HG03439 (cell line): ENCODE results near the gene SHANK3.

ENCODE experiments used
- ATAC-seq: cut with Tn5 transposase; IDR thresholded peaks from one replicate; pipeline ENCODE4 v1.9.1; 2021; ENCODE audit warnings: mild to moderate bottlenecking, moderate library complexity; ENCODE audit not compliant: unreplicated experiment

The SHANK3 gene

GRCh38 chr22:50697667-50698506, 25.3 kb downstream of the SHANK3 start:
- no peak for ATAC-seq

DNA sequence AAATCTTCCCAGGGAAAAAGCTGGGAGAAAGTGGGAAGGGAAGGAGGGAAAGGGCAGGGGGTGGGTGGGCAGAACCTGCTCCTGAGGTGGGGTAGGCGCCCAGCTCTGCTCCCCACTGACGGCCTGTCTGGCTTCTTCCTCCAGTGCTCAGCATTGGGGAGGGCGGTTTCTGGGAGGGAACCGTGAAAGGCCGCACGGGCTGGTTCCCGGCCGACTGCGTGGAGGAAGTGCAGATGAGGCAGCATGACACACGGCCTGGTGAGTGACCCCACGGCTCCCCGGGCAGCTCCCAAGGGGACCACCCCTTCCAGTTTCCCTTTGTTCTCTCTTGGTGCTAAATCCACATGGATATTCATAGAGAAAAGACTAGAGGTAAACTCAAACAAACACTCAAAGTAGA, 25.9 kb downstream of the SHANK3 start:
- ATAC-seq = no peak

GRCh38 chr22:50699001-50699755, 26.6 kb downstream of the SHANK3 start:
- no peak for ATAC-seq

GRCh38 chr22:50699756-50700386, 27.2 kb downstream of the SHANK3 start:
- ATAC-seq = no peak

GRCh38 chr22:50700387-50701075, 27.9 kb downstream of the SHANK3 start:
- no peak for ATAC-seq

DNA sequence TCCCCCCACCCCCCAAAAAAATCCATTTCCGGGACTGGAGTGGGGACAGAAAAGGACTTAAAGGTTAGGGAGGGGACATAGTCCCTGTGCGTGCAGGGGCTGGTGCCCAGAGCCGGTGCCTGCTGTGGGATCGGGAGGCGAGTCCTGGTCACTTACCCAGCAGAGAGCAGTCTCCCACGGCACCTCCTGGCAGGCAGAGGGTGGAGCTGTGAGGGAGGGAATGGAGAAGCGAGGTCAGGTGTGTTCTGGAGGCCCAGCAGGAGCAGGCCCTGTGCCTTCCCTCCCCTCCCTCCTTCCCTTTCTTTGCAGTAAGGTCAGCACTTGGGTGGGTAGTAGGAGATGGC, 28.4 kb downstream of the SHANK3 start:
- ATAC-seq = no peak

DNA sequence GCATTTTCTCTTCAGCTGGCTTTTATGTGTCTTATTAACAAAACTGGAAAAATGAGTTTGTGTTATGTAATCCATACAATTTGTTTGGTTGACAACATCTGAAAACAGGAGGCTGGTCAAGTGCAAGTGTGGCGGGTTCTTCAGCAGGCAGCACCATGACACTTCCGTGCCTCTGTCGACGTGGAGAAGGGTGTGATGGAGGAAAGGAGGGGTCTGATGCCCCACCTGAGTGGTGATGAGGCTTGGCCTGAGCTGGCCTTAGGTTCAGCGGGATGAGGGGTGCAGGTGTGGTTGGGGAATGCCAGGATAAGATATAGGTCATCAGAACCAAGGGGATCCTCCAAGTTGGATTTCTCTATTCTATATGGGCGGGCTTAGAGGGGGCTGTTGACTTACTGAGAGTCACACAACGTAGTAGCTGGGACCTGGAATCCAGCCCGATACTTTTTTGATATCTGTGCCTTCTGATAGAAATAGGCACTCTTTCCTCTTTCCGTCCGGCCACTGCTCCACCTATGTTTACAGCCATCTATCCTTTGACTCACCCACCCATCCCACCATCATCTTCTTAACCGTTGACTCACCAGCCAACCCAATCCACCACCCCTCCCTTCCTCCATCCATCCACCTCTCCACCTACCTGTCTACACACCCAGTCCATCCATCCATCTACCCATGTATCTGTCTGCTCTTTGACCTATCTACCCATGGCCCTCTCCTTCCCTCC, 29.0 kb downstream of the SHANK3 start:
- ATAC-seq = no peak

GRCh38 chr22:50702261-50702671, 29.6 kb downstream of the SHANK3 start:
- ATAC-seq = no peak

- ATAC-seq = no peak
Observed at GRCh38 chr22:50702821-50703725, 30.4 kb downstream of the SHANK3 start.

GRCh38 chr22:50703726-50704509, 31.3 kb downstream of the SHANK3 start:
- no peak for ATAC-seq

DNA sequence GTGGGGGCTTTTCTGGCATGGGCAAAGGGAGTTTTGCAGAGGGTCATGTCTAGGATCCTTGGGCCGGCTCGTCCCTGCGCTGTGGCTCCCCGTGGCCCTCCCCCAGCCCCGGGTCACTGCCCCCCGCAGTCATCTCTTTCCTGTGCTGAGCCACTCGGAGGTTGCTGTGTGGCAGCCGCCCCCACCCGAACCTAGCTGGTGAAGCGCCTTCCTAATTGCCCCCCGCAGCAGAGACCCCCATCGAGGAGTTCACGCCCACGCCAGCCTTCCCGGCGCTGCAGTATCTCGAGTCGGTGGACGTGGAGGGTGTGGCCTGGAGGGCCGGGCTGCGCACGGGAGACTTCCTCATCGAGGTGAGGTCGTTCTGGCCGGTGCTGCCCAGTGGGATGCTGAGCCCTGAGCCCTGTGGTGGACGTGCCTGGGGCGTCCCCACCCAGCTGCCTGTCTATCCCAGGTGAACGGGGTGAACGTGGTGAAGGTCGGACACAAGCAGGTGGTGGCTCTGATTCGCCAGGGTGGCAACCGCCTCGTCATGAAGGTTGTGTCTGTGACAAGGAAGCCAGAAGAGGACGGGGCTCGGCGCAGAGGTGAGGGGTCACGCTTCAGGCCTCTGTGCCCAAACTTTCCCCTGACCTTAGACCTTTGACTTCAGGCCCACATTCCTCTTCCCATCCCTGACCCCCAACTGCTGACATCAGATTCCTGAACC, 32.0 kb downstream of the SHANK3 start:
- ATAC-seq = no peak

- no peak for ATAC-seq
Observed at GRCh38 chr22:50705219-50705691, 32.6 kb downstream of the SHANK3 start.

GRCh38 chr22:50705851-50706351, 33.3 kb downstream of the SHANK3 start:
- ATAC-seq = no peak

GRCh38 chr22:50706481-50707125, 34.0 kb downstream of the SHANK3 start:
- no peak for ATAC-seq

DNA sequence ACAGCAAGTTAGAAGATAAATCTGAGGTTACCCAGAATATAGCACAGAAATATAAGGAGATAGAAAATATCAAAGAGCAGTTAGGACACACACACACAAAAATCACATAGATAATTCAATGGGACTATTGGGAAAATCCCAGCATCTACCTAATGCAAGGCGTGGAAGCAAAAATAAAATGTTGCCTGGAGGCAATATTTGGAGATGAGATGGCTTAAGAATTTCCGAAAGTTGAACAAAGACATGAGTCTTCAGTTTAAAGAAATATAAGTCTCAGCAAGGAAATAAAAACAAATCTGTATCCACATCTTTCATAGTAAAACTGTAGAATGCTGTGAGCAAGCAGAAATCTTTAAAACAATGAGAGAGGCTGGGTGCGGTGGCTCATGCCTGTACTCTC, 35.9 kb downstream of the SHANK3 start:
- no peak for ATAC-seq

DNA sequence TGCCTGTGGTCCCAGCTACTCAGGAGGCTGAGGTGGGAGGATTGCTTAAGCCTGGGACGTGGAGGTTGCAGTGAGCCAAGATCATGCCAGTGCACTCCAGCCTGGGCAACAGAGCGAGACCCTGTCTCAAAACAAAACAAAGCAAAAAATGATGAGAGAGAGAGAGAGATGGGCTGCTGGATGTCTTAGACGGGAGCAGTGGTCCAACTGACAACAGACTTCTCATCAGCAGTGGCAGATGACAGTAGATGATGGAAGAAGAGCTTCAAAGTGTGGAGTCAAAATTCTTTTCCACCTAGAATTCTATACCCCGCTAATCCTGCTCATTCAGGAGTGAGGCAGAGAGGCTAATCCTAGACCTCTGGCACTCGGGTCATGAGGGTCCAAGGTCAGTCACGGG, 36.4 kb downstream of the SHANK3 start:
- no peak for ATAC-seq

DNA sequence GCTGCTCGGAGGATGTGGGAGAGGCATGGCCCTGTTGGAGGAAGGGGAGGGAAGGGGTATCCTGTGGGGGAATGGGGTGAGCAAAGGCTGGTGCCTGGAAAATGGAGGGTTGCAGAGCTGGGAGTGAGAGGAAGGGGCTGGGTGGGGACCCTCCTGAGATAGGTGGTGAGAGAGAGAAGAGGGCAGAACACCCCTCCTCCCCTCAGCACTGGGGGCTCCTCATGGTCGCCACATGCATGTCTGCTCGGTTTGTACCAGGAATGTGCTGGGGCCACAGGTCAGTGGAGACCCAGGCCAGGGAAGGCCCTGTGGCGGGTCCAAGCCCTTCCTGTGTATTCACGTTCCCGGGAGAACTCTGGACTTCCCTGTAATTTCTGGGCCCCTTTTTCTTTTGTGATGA, 37.6 kb downstream of the SHANK3 start:
- no peak for ATAC-seq
